GM19023 (cell line): ENCODE measurements around the gene DTD1.

Source experiments
- ATAC-seq: cut with Tn5 transposase; IDR thresholded peaks from one replicate; pipeline ENCODE4 v1.9.1; 2021; ENCODE audit warnings: mild to moderate bottlenecking, moderate library complexity; ENCODE audit not compliant: unreplicated experiment

Gene DTD1

DNA sequence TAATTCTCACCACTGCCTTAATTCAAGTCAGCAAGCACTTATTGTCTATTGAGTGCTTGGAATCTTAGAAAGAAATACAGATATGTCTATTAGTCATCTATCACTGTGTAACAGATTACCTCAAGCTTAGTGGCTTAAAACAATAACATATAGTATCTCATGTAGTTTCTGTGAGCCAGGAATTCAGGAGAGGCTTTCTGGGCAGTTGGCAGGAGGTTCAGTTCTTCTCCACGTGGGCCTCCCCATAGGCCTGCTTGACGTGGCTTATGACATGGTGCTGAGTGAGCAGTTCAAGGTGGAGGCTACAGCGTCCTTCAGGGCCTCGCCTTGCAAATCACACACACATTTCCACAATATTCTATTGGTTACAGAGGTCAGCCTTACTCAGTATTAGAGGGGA lies 69.7 kb downstream of the DTD1 start:
- ATAC-seq = no peak

DNA sequence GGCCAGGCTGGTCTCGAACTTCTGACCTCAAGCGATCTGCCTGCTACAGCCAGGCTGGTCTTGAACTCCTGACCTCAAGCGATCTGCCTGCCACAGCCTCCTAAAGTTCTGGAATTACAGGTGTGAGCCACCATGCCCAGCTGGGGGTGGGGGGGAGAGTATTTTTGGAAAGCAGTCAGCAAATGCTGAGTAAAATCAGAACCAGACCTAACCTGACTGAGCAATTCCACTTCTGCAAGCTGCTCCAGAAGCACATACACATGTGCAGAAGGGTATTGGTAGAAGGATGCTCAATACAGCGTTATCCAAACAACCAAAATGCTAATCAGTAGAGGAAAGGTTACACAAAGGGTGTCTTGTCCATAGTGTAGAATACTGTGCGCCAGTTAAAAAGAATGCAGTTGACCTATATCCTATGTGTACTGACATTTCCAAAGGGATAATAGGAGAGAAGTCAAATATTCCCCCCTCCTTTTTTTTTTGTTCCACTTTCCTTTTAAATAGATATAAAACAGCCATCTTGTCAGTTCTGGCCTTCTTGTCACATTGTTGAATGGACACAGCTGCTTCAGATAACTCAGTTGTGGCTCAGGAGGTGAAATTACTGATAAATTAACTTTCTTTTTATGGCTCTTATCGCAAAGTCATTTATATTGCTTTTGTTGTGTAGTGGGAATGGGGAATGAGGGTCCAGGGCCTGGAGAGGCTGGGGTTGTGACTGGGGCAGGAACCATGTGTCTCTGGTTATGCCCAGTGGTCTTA lies 74.6 kb downstream of the DTD1 start:
- no peak for ATAC-seq

DNA sequence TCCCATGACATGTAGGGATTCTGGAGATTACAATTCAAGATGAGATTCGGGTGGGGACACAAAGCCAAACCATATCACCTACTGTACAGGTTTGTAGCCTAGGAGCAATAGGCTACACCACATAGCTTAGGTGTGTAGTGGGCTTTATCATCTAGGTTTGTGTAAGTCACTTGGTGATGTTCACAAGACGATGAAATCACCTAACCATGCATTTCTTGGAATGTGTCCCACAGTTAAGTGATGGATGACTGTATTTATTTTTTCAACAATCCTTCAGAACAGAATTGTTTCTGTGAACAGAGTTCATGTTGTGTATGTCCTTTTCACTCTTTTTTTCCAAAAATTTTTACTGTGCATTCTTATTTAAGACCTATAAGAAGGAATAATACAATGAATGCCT lies 76.1 kb downstream of the DTD1 start:
- ATAC-seq = no peak

DNA sequence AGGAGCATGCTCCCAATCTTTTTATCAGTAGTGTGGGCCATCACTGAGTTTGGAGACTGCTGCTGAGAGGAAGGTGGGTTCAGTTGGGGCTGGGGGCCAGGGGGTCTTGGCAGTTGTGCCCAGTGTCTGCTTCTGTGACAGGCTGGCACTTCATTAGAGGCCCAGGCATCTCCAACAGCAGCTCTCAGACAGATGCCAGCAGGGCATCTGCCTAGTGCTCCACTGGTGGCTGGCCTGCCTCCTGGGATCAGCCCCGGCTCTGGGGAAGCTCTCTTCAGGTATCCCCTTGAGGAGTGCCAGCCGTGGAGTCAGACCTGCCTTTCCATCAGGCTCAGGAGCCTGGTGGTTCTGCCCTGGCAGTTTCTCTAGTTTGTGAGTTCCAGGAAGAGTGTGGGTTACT lies 77.3 kb downstream of the DTD1 start:
- no peak for ATAC-seq

DNA sequence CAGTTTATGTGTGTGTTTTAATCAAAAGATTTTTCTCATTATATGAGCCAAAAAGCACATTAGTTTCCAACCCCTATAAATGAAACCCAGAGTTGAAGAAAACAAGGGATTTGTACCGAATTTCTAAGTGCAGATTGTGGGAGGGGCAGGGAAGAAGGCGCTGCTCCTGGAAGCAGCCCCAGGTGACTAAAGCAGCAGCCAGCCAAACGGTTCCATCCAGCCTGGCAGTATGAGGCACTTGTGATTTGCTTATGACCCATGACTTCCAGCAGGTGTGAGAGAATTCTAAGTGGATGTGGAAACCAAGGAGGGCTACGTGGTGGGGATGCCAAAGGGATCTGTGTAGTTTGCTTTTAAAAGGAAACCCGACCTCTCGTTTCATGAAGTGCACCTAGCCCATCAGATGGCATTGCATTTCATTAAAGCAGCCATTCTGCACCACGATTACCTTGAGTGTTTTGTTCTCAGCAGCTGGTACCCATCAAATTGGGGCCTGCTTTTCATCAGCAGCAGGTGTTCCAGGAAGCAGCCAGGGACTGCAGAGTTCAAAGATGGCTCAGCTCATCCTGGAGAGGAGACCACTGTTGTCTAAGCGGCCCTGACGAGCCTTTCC lies 79.1 kb downstream of the DTD1 start:
- no peak for ATAC-seq

DNA sequence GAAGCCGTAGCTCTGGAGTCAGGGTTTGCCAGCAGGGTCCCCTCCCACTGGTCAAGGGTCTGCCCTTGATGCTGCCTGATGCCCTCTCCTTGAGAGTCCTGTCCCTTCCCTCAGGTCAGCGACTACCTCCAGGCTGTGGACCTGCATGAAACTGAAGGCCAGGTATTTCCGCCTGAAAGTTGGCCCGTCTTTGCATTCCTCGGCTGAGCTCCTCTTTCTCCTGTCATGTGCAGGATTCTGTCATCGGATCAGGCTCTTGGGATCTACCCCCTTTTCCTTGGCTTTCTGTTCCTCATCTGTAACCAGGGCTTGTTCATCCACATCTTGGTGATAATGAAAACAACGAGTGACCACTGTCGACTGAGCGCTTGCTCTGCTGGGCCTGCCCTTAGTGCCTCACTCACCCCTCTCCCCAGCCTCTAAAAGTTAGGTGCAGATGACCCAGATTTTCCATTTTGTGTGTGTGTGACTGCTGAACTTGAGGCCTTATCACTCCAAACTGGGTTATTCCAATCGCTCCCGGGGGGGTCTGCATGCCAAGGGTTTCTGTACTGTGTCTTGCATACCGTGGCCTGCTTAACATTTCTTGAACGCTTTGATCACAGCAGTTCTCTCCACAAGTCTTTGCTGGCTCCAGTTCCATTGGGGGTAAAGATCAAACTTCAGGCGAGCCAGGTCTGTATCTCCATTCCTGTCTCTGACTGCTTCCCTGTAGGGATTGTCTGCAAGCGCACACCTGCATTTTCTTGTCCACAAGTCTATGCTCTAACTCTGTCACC lies 81.6 kb downstream of the DTD1 start:
- no peak for ATAC-seq

DNA sequence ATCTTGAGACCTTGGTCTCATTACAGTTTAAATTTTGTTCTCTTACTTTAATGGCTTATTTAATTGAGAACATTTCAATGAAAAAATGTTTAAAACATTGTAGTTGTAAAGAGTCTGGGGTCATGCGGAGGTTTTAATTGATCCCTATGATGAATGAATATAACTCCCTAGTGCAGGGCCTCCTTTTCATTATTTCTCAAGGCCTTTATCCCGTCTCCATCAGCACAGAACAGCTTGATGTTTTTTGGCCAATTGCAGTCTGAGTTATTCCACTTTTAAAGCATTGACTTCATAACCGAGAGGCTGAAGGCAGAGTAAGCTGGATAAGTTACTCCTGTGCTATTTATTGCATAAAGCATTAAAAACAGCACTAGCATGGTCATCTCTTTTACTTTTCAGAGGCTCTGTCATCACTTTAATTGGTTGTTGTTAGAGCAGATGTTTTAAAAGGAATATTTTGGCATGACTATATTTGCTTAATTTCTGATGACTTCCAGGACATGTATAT lies 83.4 kb downstream of the DTD1 start:
- ATAC-seq = no peak

DNA sequence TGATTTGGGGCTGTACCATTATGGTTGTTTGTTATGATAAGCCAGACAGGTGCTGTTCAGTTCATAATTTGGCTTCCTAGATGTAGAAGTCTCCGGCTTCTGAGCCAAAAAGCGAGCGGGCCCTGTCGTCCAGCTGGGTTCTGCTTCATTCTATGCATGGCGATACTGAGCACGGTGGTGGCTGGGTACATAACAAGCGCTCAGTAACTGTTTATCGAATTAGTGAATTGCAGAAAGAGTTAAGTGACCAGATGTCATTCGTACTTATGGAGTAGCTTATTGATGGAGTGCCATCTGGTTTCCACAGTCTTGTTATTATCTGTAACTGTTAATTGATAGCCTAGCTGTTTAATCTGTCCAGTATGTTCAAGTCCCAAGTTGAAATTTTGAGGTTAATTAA lies 85.0 kb downstream of the DTD1 start:
- ATAC-seq = no peak

DNA sequence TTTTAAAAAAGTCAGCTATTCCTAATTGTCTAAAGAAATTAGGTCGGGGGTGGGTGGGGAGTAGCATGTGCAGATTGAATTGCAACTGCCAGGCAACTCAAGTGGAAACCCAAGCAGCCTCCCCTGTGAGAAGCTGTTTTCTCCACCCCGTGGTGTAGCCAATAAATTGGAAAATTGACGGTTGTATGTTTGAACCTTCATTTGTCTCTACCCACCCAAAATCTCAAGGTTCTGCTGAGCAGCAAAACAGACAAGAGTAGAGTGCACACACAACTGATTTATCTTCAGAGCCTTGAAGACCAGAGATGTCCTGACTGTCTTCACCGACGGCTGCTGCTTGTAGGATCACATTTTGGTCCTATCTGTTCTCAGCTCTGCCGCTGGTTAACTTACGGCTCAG lies 88.5 kb downstream of the DTD1 start:
- ATAC-seq = no peak

DNA sequence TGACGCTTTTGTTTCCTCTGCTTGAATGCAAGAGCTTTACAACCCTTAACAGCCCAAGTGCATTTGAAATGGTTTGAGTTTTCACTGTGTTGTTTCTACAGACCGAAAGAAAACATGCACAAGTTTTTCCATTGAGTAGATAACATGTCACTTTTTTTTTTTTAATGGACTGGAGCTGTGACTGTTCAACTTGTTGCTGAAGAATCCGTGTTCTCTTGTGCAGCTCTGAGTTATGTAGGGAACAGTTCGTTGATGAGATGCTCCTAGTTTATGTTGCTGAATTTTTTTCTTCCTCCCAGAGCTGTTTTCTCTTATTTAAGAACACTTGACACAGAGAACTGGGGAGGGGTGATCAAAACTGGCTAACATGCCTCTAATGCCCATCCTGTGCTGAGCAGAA lies 89.3 kb downstream of the DTD1 start:
- no peak for ATAC-seq

DNA sequence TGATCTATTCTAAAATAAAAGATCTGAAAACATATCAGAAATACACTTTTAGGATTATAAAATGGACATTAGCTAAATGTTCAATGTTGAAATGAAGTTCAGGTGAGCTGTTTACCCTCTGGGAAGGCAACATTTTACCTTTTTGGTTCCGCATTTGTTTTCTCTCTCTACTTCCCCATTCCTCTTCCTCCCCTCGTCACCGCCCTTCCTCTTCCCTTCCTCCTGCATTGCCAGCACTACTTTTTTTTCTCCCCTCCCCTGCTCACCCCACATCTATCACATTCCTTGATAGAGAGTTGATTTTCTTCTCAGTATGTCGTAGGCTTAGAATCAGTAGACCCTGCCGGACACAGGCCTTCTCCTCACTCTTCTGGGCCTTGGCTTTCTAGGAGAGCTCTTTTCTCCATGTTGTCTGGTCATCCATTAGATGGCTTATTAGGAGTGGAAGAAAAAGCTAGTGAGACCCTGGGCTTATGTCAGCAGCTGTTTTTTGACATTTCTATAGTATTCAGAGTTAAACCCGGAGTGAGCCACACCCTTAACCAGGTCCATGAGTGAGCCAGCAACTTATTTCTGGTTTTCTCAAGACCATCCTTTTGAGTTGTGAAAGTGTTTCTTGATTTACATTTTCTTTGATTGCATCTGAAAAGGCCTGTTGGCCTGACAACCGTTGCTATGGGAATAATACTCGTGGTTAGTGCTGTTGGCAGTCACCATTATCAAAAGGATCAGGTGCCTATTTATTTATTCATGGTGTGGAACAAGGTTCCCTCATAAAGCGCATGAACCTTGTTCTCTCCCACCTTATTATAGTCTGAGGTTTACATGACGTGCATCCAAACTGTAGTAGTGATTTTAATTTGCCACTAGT lies 90.9 kb downstream of the DTD1 start:
- no peak for ATAC-seq

DNA sequence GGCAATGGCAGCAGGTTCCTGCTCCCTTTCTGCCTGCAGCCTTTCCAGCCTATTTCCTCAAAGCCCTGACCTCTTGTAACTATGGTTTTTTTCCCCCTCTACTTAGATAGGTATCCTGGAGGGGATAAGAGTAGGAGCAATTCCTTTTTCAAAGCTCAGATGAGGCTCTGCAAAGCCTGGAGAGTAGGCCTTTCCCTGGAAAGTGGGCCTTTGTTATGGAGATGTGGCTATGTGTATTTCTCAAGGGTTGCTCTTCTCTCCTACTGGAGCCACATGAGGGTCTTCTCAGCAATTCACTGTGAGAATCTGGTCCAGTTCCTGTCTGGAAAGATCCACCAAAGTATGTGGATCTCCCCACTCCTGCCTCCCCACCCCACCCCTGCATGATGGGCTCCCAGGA lies 96.0 kb downstream of the DTD1 start:
- ATAC-seq = no peak

DNA sequence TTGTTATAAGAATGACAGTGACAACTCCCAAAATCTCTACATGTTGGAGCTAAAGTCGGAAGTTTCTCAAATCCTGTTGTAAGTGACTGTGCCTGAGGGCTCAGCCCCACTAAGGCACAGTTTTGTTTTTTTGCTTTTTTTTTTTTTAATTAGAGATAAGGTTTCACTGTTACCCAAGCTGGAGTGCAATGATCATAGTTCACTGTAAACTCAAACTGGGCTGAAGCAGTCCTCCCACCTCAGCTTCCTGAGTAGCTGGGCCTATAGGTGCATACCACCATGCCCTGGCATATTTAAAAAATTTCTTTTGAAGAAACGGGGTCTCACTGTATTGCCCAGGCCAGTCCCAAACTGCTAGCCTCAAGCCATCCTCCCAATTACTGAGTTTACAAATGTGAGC lies 96.9 kb downstream of the DTD1 start:
- ATAC-seq = no peak

DNA sequence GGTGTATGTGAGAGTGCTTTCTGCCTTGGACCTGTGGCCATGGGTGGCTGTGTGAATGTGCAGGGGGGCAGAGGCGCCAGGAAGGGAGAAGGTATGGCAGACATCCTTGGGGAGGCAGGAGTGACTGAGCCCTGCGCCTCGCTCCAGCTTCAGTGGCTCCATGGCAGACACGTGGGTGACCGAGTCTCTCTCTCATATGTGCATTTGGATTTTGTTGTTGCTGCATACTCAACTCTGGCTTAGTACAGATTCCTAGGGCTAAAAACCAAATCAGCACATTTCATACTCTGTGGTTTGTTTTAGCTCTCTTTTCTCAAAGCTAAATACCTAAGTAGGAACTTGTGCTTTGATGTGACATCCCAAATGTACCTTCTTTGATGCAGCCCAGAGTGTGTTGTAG lies 97.6 kb downstream of the DTD1 start:
- no peak for ATAC-seq

DNA sequence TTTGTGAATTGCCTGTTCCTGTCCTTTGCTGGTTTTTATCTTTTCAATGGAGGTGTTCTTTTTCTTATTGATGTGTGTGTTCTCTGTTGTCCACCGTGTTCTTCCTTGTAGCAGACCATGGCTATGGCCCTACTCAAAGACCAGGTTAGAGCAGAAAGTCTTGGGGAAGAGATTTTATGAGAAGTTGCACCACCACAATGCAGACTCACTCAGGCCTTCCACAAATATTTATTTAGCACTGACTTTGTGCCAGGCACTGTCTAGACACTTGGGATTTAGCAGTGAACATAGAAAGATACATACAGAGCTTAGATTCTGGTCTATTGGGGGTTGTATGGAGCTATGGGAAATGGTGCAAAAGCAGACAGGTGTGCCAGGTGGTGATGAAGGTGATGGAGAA lies 98.8 kb downstream of the DTD1 start:
- no peak for ATAC-seq

DNA sequence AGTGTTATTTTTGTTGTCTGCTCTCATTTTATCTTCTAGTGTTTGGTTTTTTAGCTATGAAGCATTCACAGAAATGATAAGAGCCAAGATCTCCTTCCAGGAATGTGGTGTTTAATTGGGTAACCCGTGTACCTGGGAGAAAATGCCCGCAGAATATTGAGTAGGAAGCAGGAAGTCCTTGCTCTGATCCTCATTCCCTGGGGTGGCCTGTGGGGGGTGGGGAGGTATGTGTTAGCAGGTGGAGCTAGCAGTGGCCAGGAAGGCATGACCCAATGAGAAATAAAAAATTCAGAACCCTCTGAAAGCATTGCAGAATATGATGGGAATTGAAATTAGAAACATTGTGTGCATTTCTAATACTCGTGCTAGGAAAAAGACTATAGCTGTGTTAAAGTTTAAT lies 100.8 kb downstream of the DTD1 start:
- no peak for ATAC-seq

DNA sequence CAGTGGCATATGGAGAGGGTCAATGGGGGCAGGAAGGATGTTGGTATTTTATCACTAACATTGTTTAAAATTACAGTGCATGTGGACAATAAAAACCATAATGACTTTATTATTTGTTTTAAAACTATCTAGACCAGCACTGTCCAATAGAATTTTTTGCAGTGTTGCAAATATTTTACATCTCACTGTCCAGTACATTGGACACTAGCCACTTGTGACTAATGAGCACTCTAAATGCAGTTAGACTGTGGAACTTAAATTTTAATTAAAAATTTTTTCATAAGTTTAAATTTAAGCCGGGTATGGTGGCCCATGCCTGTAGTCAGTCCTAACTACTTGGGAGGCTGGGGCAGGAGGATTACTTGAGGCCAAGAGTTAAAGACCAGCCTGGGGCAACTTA lies 101.7 kb downstream of the DTD1 start:
- no peak for ATAC-seq

DNA sequence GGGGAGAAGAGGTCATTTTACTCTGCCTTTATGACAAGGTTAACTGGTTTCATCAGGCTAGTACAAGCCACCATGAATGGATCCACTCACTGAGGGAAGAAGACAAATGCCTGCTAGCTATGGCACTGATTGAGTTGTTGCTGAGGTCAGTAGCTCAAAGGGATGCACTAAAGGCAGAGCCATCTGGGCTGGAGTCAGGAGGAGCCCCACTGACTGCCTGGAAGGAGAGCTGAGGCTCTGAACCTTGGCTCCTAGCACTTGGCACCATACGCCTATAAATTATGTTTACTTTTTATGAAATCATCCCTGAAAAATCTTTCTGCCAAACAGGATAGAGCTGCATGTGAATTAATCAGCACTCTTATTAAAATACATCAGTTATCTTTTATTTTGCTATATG lies 104.6 kb downstream of the DTD1 start:
- ATAC-seq = no peak

DNA sequence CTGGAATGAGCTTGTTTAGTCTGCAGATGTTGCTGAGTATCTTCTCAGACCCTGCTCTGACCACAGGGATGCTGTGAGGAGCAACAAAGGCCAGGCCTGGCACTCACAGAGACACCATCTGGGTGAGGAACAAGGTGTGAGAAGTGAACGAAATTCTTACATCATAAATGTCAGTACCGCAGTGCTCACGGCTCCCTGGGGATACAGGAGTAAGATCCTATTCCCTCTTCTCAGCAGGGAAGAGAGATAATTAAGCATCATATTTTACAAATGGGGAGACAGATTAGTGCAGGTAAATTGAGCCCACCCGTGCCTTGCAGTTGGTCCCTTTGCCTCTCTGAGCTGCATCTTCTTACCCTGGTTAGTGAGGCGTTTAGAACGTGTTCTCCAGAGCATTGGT lies 106.2 kb downstream of the DTD1 start:
- ATAC-seq = no peak

DNA sequence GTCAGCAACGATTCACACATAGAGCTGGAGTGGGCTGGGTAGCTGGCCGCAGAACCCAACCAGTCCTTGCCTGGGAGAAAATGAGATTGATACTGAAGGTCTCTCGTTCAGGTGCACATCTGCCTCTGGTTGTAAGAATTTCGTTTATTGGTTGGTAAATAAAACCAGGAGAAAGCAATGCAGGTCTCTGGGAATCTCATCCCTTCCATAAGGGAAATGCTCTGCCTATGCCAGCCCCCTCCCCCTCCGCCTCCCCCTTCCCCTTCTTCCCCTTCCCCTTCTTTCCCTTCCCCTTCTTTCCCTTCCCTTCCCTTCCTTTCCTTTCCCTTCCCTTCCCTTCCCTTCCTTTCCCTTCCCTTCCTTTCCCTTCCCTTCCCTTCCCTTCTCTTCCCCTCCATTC lies 107.3 kb downstream of the DTD1 start:
- no peak for ATAC-seq

DNA sequence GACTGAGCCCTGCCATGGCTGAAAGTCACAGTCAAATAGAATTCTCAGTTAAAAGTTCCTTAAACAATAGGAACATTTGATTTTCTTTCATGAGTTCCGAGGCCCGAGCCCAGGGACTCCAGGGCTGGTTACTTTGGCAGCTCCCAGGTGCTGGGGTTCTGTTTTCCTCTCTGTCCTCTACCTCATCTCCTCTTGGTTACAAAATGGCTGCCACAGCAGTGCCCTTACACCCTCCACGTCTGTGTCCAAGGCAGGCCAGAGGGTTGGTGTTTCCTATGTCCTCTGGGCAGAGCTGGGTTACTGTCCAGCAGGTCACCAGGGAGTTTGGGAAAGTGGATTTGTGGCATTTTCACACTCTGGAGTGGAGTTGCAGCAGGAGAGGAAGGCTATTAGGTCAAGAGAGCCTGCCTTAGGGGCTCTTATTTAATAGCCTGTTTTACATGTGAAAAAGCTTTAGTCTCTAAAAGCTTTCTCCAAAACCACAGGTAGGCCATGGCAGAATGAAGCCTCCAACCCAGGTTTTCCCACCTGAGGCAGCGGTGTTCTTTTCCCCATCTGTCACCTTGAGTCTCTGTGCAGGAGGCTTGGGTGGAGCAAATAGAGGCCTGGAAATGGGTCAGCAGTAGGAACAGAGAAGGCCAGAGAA lies 111.0 kb downstream of the DTD1 start:
- ATAC-seq = no peak
